Upper lobe of left lung (tissue), 4 donors: ENCODE results near the gene GRK5.

Source experiments
- CTCF ChIP-seq, 6 experiments: fragments of 450-650 bp in 4 of 6; fragments of 200-600 bp in 2 of 6; sonication (generic) in 2 of 6; IDR thresholded peaks; one replicate each; pipeline ENCODE4 v1.5.1; 2016 to 2019; ENCODE audit warnings: antibody characterized with exemption in 6 of 6
- POLR2A ChIP-seq, 4 donors: fragments of 450-650 bp; IDR thresholded peaks; one replicate each; pipeline ENCODE4 v1.5.1; 2016 to 2017; ENCODE audit warnings: antibody characterized with exemption in 4 of 4, mild to moderate bottlenecking in 2 of 4

GRCh38 chr10:119499677-119500002 is 292.3 kb downstream of the GRK5 start:
- TF ChIP-seq POLR2A (IDR thresholded peaks at IDR 0.05) (no peak), CTCF (IDR thresholded peaks at IDR 0.05) (no peak)
